Keratinocyte (primary cell): ENCODE data around the gene LSM7. TPM values are rescaled to one million over a fixed set of nuclear protein-coding genes. Genes with fewer than 3 reads are reported as not detected.
A peak's percentile ranks its signal among the peaks of the same experiment; 100 is the strongest.

Experiments used
- DNase-seq: peaks from one replicate; pipeline ENCODE4 v3.0.0-alpha.2; 2011; ENCODE audit warnings: low read depth, missing footprints, low spot score
- FAIRE-seq: peaks from 2 replicates; lab custom pipeline; 2011; peaks lifted over from hg19 to GRCh38; lab: Jason Lieb, UNC
- H2AFZ ChIP-seq: 2 replicates; pipeline ENCODE4 v1.6.0; 2012; ENCODE audit warnings: low read length, control low read depth, inconsistent platforms; ENCODE audit not compliant: control insufficient read depth
- H3K27ac ChIP-seq: 2 replicates; pipeline ENCODE4 v1.5.1; 2011; ENCODE audit warnings: low read length; ENCODE audit not compliant: control insufficient read depth, insufficient read depth
- H3K27me3 ChIP-seq: 3 replicates; pipeline ENCODE4 v1.6.0; 2011; ENCODE audit warnings: low read length; ENCODE audit not compliant: control insufficient read depth, insufficient read depth; ENCODE audit errors: extremely low read depth
- H3K36me3 ChIP-seq, 2 experiments: 2 replicates in 1 of 2; 3 replicates in 1 of 2; pipeline ENCODE4 v1.5.1; 2011; ENCODE audit warnings: low read length in 2 of 2, mild to moderate bottlenecking in 1 of 2; ENCODE audit not compliant: control insufficient read depth in 2 of 2, insufficient read depth in 2 of 2; ENCODE audit errors: extremely low read depth in 1 of 2
- H3K4me1 ChIP-seq: 3 replicates; pipeline ENCODE4 v1.5.1; 2011; ENCODE audit warnings: low read length; ENCODE audit not compliant: control insufficient read depth, insufficient read depth; ENCODE audit errors: extremely low read depth
- H3K4me2 ChIP-seq: 3 replicates; pipeline ENCODE4 v1.6.0; 2011; ENCODE audit warnings: low read depth, low read length; ENCODE audit not compliant: control insufficient read depth, insufficient read depth; ENCODE audit errors: extremely low read depth
- H3K4me3 ChIP-seq, 3 experiments: fragments of 200-600 bp in 1 of 3; sonication (generic) in 1 of 3; 2 replicates in 2 of 3; 3 replicates in 1 of 3; pipeline ENCODE4 v1.5.1; 2011 to 2016; ENCODE audit warnings: low read length in 3 of 3, mild to moderate bottlenecking in 3 of 3, control low read depth in 2 of 3, inconsistent platforms in 1 of 3, low read depth in 1 of 3, mixed read lengths in 1 of 3, mixed run types in 1 of 3, moderate library complexity in 1 of 3; ENCODE audit not compliant: control insufficient read depth in 2 of 3, insufficient read depth in 2 of 3; ENCODE audit errors: extremely low read depth in 1 of 3
- H3K79me2 ChIP-seq: 2 replicates; pipeline ENCODE4 v1.6.0; 2012; ENCODE audit warnings: low read length; ENCODE audit not compliant: control insufficient read depth, insufficient read depth
- H3K9ac ChIP-seq: 3 replicates; pipeline ENCODE4 v1.6.0; 2011; ENCODE audit warnings: low read length; ENCODE audit not compliant: control insufficient read depth, insufficient read depth; ENCODE audit errors: extremely low read depth
- H3K9me1 ChIP-seq: 3 replicates; pipeline ENCODE4 v1.6.0; 2011; ENCODE audit warnings: low read length; ENCODE audit not compliant: control insufficient read depth, insufficient read depth; ENCODE audit errors: extremely low read depth
- H3K9me3 ChIP-seq: 2 replicates; pipeline ENCODE4 v1.5.1; 2012; ENCODE audit warnings: low read depth, low read length; ENCODE audit not compliant: control insufficient read depth
- H4K20me1 ChIP-seq: 3 replicates; pipeline ENCODE4 v1.6.0; 2011; ENCODE audit warnings: low read length; ENCODE audit not compliant: control insufficient read depth, insufficient read depth; ENCODE audit errors: extremely low read depth
- EZH2 ChIP-seq: IDR thresholded peaks from one replicate; pipeline ENCODE4 v1.6.1; 2012; ENCODE audit warnings: inconsistent platforms, mild to moderate bottlenecking, low read length, moderate library complexity
- dilution Hi-C: fragments of 300-500 bp; cut with MboI; formaldehyde crosslinking; loops from one replicate; pipeline ENCODE4 v1.7.0; 2020; ENCODE audit warnings: low sequenced_read_pairs; ENCODE audit not compliant: extremely low pct_ligation_motif_present
- polyA plus RNA-seq, 5 experiments: library from polyadenylated mRNA; depleted of rRNA in 3 of 5; stranded (reverse) in 3 of 5; stranded (forward) in 1 of 5; unstranded in 1 of 5; fragments of >200 nt; gene quantifications; 1 replicate in 1 of 5; 2 replicates in 3 of 5; 3 replicates in 1 of 5; pipeline versions ENCODE4 v1.2.1 to v1.2.3, GENCODE V29; 2011 to 2012; ENCODE audit warnings: missing spikeins in 2 of 5, low read depth in 1 of 5, low replicate concordance in 1 of 5
- TF ChIP-seq, protein P1 (sequence below), 3 experiments: IDR thresholded peaks in 1 of 3; conservative IDR thresholded peaks in 1 of 3; optimal IDR thresholded peaks in 1 of 3; 2 replicates in 2 of 3; 3 replicates in 1 of 3; pipeline versions ENCODE3 to v1.5.1; 2011; ENCODE audit warnings: low read length in 3 of 3, mild to moderate bottlenecking in 3 of 3, moderate library complexity in 2 of 3, control low read depth in 1 of 3, inconsistent platforms in 1 of 3; ENCODE audit not compliant: insufficient read depth in 2 of 3; ENCODE audit errors: extremely low read depth in 1 of 3

The LSM7 gene
- polyA plus RNA-seq, 1 donor (not counting 4 experiments of a cell fraction or from before 2014, with no cell fraction given), result 243 TPM

DNA sequence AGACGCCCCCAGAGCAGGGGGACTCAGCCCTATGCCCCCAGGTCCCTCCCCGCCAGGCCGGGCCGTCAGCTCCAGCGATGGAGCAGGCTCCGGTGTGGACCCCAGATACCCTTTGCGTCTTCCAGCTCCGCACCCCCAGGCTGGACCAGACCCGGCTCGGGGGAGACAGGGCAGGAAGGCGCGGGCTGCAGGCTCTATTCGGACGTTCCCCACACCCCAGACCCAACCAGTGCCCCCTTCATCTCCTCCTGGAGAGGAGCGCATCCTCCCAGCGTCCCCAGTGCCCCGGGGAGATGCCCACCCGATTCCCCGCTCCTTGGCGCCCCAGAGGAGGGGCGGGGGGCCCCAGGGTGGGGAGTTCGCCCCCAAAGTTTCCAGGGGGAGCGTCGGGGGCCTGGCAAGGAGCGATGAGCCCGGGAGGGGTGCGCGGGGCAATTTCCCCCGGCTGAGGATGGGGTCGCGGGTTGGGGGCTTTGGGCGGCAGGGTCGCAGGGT lies 20.8 kb downstream of the LSM7 start:
- dilution Hi-C loops, result no loop called here
- no peaks in the 10 kb centered on the region for H3K9me3 ChIP-seq
- no peak overlapping the region for H2AFZ ChIP-seq
- FAIRE-seq (no peak), DNase-seq (no peak)
- no peaks in the 10 kb centered on the region for H3K36me3 ChIP-seq
- H3K4me1 ChIP-seq, result no peaks in the 10 kb centered on the region
- H4K20me1 ChIP-seq, result no peaks in the 10 kb centered on the region
- H3K27ac ChIP-seq, result no peak overlapping the region
- TF ChIP-seq, protein P1, sequence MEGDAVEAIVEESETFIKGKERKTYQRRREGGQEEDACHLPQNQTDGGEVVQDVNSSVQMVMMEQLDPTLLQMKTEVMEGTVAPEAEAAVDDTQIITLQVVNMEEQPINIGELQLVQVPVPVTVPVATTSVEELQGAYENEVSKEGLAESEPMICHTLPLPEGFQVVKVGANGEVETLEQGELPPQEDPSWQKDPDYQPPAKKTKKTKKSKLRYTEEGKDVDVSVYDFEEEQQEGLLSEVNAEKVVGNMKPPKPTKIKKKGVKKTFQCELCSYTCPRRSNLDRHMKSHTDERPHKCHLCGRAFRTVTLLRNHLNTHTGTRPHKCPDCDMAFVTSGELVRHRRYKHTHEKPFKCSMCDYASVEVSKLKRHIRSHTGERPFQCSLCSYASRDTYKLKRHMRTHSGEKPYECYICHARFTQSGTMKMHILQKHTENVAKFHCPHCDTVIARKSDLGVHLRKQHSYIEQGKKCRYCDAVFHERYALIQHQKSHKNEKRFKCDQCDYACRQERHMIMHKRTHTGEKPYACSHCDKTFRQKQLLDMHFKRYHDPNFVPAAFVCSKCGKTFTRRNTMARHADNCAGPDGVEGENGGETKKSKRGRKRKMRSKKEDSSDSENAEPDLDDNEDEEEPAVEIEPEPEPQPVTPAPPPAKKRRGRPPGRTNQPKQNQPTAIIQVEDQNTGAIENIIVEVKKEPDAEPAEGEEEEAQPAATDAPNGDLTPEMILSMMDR (optimal IDR thresholded peaks at IDR 0.05 in 1 of 3, IDR thresholded peaks at IDR 0.05 in 1 of 3, conservative IDR thresholded peaks at IDR 0.05 in 1 of 3; ENCODE audit: extremely low read depth in 1 of 3, insufficient read depth in 2 of 3, low read length in 3 of 3), result no peak
- TF ChIP-seq EZH2, result peak; percentile 22
- H3K4me2 ChIP-seq, result no peak overlapping the region
- no peak overlapping the region for H3K9ac ChIP-seq
- no peaks in the 10 kb centered on the region for H3K79me2 ChIP-seq
- peaks cover 64% of the 10 kb centered on the region for H3K27me3 ChIP-seq
- no peaks in the 10 kb centered on the region for H3K9me1 ChIP-seq
- H3K4me3 ChIP-seq, result no peak overlapping the region

- Histone ChIP-seq H3K27ac (no peak overlapping the region), H3K27me3 (peaks cover 64% of the 10 kb centered on the region), H3K4me1 (no peaks in the 10 kb centered on the region), H3K9me3 (no peaks in the 10 kb centered on the region), H3K4me3 (no peak overlapping the region), H3K36me3 (no peaks in the 10 kb centered on the region), H3K9ac (no peak overlapping the region), H3K4me2 (no peak overlapping the region), H2AFZ (no peak overlapping the region), H3K9me1 (no peaks in the 10 kb centered on the region), H4K20me1 (no peaks in the 10 kb centered on the region), H3K79me2 (no peaks in the 10 kb centered on the region)
- FAIRE-seq (no peak), DNase-seq (no peak)
- dilution Hi-C loops, result no loop called here
- TF ChIP-seq, protein P1 (optimal IDR thresholded peaks at IDR 0.05 in 1 of 3, IDR thresholded peaks at IDR 0.05 in 1 of 3, conservative IDR thresholded peaks at IDR 0.05 in 1 of 3; ENCODE audit: extremely low read depth in 1 of 3, insufficient read depth in 2 of 3, low read length in 3 of 3), result no peak
- TF ChIP-seq EZH2, result peak; percentile 25
Measured at GRCh38 chr19:2306971-2307370, 21.4 kb downstream of the LSM7 start.
